H1 (cell line): ENCODE data around the gene ACYP2. TPM values are rescaled to one million over a fixed set of nuclear protein-coding genes. Genes with fewer than 3 reads are reported as not detected.

Experiments used
- CTCF ChIA-PET: fragments of 300-600 bp; sonication (Branson Sonifier 250); formaldehyde crosslinking; loops from one replicate; lab custom pipeline; 2021; ENCODE audit not compliant: partially characterized antibody; lab: Charles Lee
- POLR2A ChIA-PET: fragments of 300-600 bp; sonication (Branson Sonifier 250); formaldehyde crosslinking; loops from one replicate; lab custom pipeline; 2021; ENCODE audit warnings: inconsistent platforms; ENCODE audit not compliant: partially characterized antibody; lab: Charles Lee
- DNase-seq, 2 experiments: peaks; one replicate each; pipeline versions ENCODE4 v3.0.0 to v3.0.0-alpha.2; 2010 to 2022; ENCODE audit warnings: low spot score in 2 of 2, low read depth in 1 of 2, mixed read lengths in 1 of 2
- FAIRE-seq: peaks from 2 replicates; lab custom pipeline; 2011; peaks lifted over from hg19 to GRCh38; lab: Jason Lieb, UNC
- H2AFZ ChIP-seq: 2 replicates; pipeline ENCODE4 v1.8.1; 2012; ENCODE audit warnings: low read length, inconsistent platforms
- H2AK5ac ChIP-seq: 2 replicates; pipeline ENCODE4 v1.6.1; 2013; ENCODE audit warnings: low read depth, low read length
- H2BK120ac ChIP-seq: replicated peaks from 2 replicates; pipeline ENCODE3; 2013; ENCODE audit warnings: low read depth, low read length, inconsistent platforms
- H2BK12ac ChIP-seq: 2 replicates; pipeline ENCODE4 v1.6.1; 2013; ENCODE audit warnings: low read depth, low read length
- H2BK15ac ChIP-seq: 2 replicates; pipeline ENCODE4 v1.6.1; 2013; ENCODE audit warnings: low read length
- H2BK20ac ChIP-seq: 2 replicates; pipeline ENCODE4 v1.6.1; 2013; ENCODE audit warnings: low read length
- H2BK5ac ChIP-seq: 2 replicates; pipeline ENCODE4 v1.6.1; 2013; ENCODE audit warnings: low read depth, low read length
- H3K14ac ChIP-seq: 2 replicates; pipeline ENCODE4 v1.6.1; 2013; ENCODE audit warnings: inconsistent platforms; ENCODE audit not compliant: insufficient read length
- H3K18ac ChIP-seq: 2 replicates; pipeline ENCODE4 v1.6.1; 2013; ENCODE audit warnings: low read length; ENCODE audit errors: extremely low read depth
- H3K23ac ChIP-seq: 2 replicates; pipeline ENCODE4 v1.6.1; 2013; ENCODE audit warnings: inconsistent platforms; ENCODE audit not compliant: insufficient read length
- H3K23me2 ChIP-seq: 2 replicates; pipeline ENCODE4 v1.6.1; 2013; ENCODE audit warnings: low read depth, low read length
- H3K27ac ChIP-seq: 2 replicates; pipeline ENCODE4 v1.6.1; 2011; ENCODE audit warnings: low read depth, low read length, inconsistent platforms
- H3K27me3 ChIP-seq, 4 experiments: replicated peaks in 1 of 4; 1 replicate in 1 of 4; 2 replicates in 3 of 4; pipeline versions ENCODE4 v1.6.1 to v1.8.1; 2011 to 2013; ENCODE audit warnings: low read length in 3 of 4, mild to moderate bottlenecking in 3 of 4, inconsistent platforms in 2 of 4, mixed read lengths in 2 of 4, moderate library complexity in 1 of 4; ENCODE audit not compliant: control insufficient read depth in 3 of 4, insufficient read depth in 3 of 4; ENCODE audit errors: extremely low read depth in 1 of 4
- H3K36me3 ChIP-seq, 4 experiments: 2 replicates each; pipeline versions ENCODE4 v1.6.1 to v1.8.1; 2011 to 2013; ENCODE audit warnings: mild to moderate bottlenecking in 4 of 4, low read length in 3 of 4, moderate library complexity in 2 of 4, control low read depth in 1 of 4, inconsistent platforms in 1 of 4; ENCODE audit not compliant: insufficient read depth in 4 of 4, control insufficient read depth in 2 of 4
- H3K4ac ChIP-seq: replicated peaks from 2 replicates; pipeline ENCODE3; 2013; ENCODE audit warnings: low read length, low read depth, mixed read lengths, inconsistent platforms; ENCODE audit not compliant: insufficient read length
- H3K4me1 ChIP-seq, 4 experiments: replicated peaks in 1 of 4; 1 replicate in 1 of 4; 2 replicates in 3 of 4; pipeline versions ENCODE4 v1.6.1 to v1.8.1; 2011 to 2013; ENCODE audit warnings: low read length in 3 of 4, inconsistent platforms in 2 of 4, mixed read lengths in 1 of 4; ENCODE audit not compliant: insufficient read depth in 4 of 4, control insufficient read depth in 3 of 4
- H3K4me2 ChIP-seq, 2 experiments: 2 replicates each; pipeline versions ENCODE4 v1.6.1 to v1.8.1; 2011 to 2013; ENCODE audit warnings: low read depth in 2 of 2, low read length in 2 of 2, control low read depth in 1 of 2, inconsistent platforms in 1 of 2, mild to moderate bottlenecking in 1 of 2; ENCODE audit not compliant: insufficient read depth in 1 of 2
- H3K4me3 ChIP-seq, 4 experiments: fragments of 200-600, 300-600 bp in 1 of 4; sonication (generic), shearing (Covaris generic), sonication (Bioruptor Twin) in 1 of 4; 2 replicates each; pipeline versions ENCODE4 v1.5.1 to v1.8.1; 2011 to 2016; ENCODE audit warnings: low read length in 4 of 4, low read depth in 3 of 4, control low read depth in 2 of 4, inconsistent platforms in 2 of 4, mild to moderate bottlenecking in 2 of 4, mixed read lengths in 1 of 4, moderate library complexity in 1 of 4; ENCODE audit not compliant: insufficient read depth in 2 of 4; ENCODE audit errors: extremely low read depth in 1 of 4
- H3K56ac ChIP-seq: replicated peaks from 2 replicates; pipeline ENCODE3; 2013; ENCODE audit warnings: low read depth, mild to moderate bottlenecking, mixed read lengths, low read length, inconsistent platforms; ENCODE audit not compliant: insufficient read length
- H3K79me1 ChIP-seq: 2 replicates; pipeline ENCODE4 v1.6.1; 2013; ENCODE audit warnings: low read depth, low read length, control low read depth
- H3K79me2 ChIP-seq, 2 experiments: 2 replicates each; pipeline versions ENCODE4 v1.6.1 to v1.8.1; 2012 to 2013; ENCODE audit warnings: low read length in 2 of 2, mild to moderate bottlenecking in 2 of 2, inconsistent platforms in 1 of 2; ENCODE audit not compliant: insufficient read depth in 2 of 2, control insufficient read depth in 1 of 2
- H3K9ac ChIP-seq, 4 experiments: replicated peaks in 1 of 4; 1 replicate in 1 of 4; 2 replicates in 3 of 4; pipeline versions ENCODE4 v1.6.1 to v1.8.1; 2011 to 2013; ENCODE audit warnings: low read depth in 3 of 4, low read length in 3 of 4, control low read depth in 2 of 4, mild to moderate bottlenecking in 2 of 4, moderate library complexity in 2 of 4, inconsistent platforms in 1 of 4; ENCODE audit errors: extremely low read depth in 1 of 4
- H3K9me3 ChIP-seq, 2 experiments: 2 replicates each; pipeline versions ENCODE4 v1.6.1 to v1.8.1; 2012 to 2013; ENCODE audit warnings: mild to moderate bottlenecking in 2 of 2, moderate library complexity in 2 of 2, control low read depth in 1 of 2, inconsistent platforms in 1 of 2, low read depth in 1 of 2, low read length in 1 of 2, mixed read lengths in 1 of 2; ENCODE audit not compliant: insufficient read depth in 2 of 2
- H4K20me1 ChIP-seq, 2 experiments: replicated peaks in 1 of 2; 2 replicates each; pipeline versions ENCODE3 to v1.8.1; 2011 to 2013; ENCODE audit warnings: inconsistent platforms in 2 of 2, low read length in 2 of 2, mild to moderate bottlenecking in 1 of 2; ENCODE audit not compliant: insufficient read depth in 2 of 2, control insufficient read depth in 1 of 2
- H4K5ac ChIP-seq: 2 replicates; pipeline ENCODE4 v1.6.1; 2013; ENCODE audit warnings: low read length, low read depth, mixed read lengths, inconsistent platforms; ENCODE audit not compliant: insufficient read length
- H4K8ac ChIP-seq: 2 replicates; pipeline ENCODE4 v1.8.0; 2013; ENCODE audit warnings: mild to moderate bottlenecking, moderate library complexity, low read length, inconsistent platforms; ENCODE audit not compliant: insufficient read depth; ENCODE audit errors: extremely low read depth
- H4K91ac ChIP-seq: replicated peaks from 2 replicates; pipeline ENCODE3; 2013; ENCODE audit warnings: low read length, mixed read lengths, inconsistent platforms; ENCODE audit not compliant: insufficient read length
- CBX8 ChIP-seq: fragments of 300-800, 300-1000 bp; sonication (generic); IDR thresholded peaks from 2 replicates; pipeline ENCODE4 v1.7.1; 2016; ENCODE audit warnings: low read depth, low read length, borderline replicate concordance
- CEBPB ChIP-seq: IDR thresholded peaks from 2 replicates; pipeline ENCODE4 v1.6.1; 2012; ENCODE audit warnings: low read depth, low read length
- CHD2 ChIP-seq: IDR thresholded peaks from 2 replicates; pipeline ENCODE4 v1.6.1; 2012; ENCODE audit warnings: low read length, improper control_type of control experiment
- CREB1 ChIP-seq: IDR thresholded peaks from 2 replicates; pipeline ENCODE4 v1.6.1; 2012; ENCODE audit warnings: inconsistent platforms
- FOSL1 ChIP-seq: IDR thresholded peaks from 2 replicates; pipeline ENCODE4 v1.6.1; 2011; ENCODE audit warnings: mild to moderate bottlenecking, low read depth, low read length, moderate library complexity; ENCODE audit not compliant: insufficient read depth
- HDAC2 ChIP-seq, 2 experiments: fragments of 300-600 bp in 1 of 2; sonication (generic) in 1 of 2; IDR thresholded peaks; 2 replicates each; pipeline ENCODE4 v1.6.1; 2011 to 2012; ENCODE audit warnings: low read depth in 2 of 2, low read length in 2 of 2, mild to moderate bottlenecking in 2 of 2, moderate library complexity in 2 of 2, borderline replicate concordance in 1 of 2, inconsistent platforms in 1 of 2
- KDM4A ChIP-seq: IDR thresholded peaks from one replicate; pipeline ENCODE4 v1.7.1; 2012; ENCODE audit warnings: low read depth, mild to moderate bottlenecking, moderate library complexity, low read length, inconsistent platforms; ENCODE audit not compliant: severe bottlenecking
- NANOG ChIP-seq: IDR thresholded peaks from 2 replicates; pipeline ENCODE4 v1.6.1; 2011; ENCODE audit warnings: low read length, low read depth, mild to moderate bottlenecking, inconsistent platforms; ENCODE audit not compliant: insufficient read depth, poor library complexity, severe bottlenecking
- POLR2AphosphoS5 ChIP-seq: IDR thresholded peaks from 2 replicates; pipeline ENCODE4 v1.6.1; 2011; ENCODE audit warnings: low read depth, low read length
- SAP30 ChIP-seq: fragments of 300-600 bp; sonication (generic); IDR thresholded peaks from 2 replicates; pipeline ENCODE4 v1.7.1; 2012; ENCODE audit warnings: low read length, moderate library complexity, mild to moderate bottlenecking, inconsistent platforms; ENCODE audit not compliant: insufficient read depth, insufficient replicate concordance
- SP4 ChIP-seq: IDR thresholded peaks from 2 replicates; pipeline ENCODE4 v1.6.1; 2012; ENCODE audit warnings: low read length, inconsistent platforms
- SRF ChIP-seq: IDR thresholded peaks from 2 replicates; pipeline ENCODE4 v1.6.1; 2011; ENCODE audit warnings: mild to moderate bottlenecking, low read depth, low read length, moderate library complexity
- YY1 ChIP-seq: IDR thresholded peaks from 2 replicates; pipeline ENCODE4 v1.6.1; 2011; ENCODE audit warnings: low read depth, mild to moderate bottlenecking, low read length
- WGBS, 2 experiments: shearing (Covaris generic) in 1 of 2; methylation state at CpG; one replicate each; pipeline versions ENCODE4 v1.1.6 to v1.1.7; 2013 to 2015; ENCODE audit warnings: low lambda C conversion rate in 2 of 2, mixed read lengths in 2 of 2, inconsistent platforms in 1 of 2, low coverage in 1 of 2, missing lambda C conversion rate in 1 of 2; ENCODE audit not compliant: insufficient replicate concordance in 2 of 2, insufficient coverage in 1 of 2, insufficient read length in 1 of 2; ENCODE audit errors: extremely low coverage in 1 of 2, missing lambda C conversion rate in 1 of 2; 5-methylcytosine and 5-hydroxymethylcytosine counted together
- polyA plus RNA-seq, 7 experiments: library from polyadenylated mRNA; depleted of rRNA in 3 of 7; stranded (reverse) in 5 of 7; unstranded in 2 of 7; fragments of >200 nt in 5 of 7; fragments of 200-250 nt in 2 of 7; gene quantifications; 1 replicate in 5 of 7; 2 replicates in 1 of 7; 4 replicates in 1 of 7; pipeline versions ENCODE4 v1.2.1 to v1.2.3, GENCODE V29; 2011 to 2013; ENCODE audit warnings: missing spikeins in 2 of 7, mixed read lengths in 2 of 7
- total RNA-seq: library from RNA; stranded (reverse); fragmentation: NEBNext Ultra II Directional; extraction: Animal tissue kit (Norgen Biotek cat#: 25700); gene quantifications from 2 replicates; pipeline ENCODE4 v1.2.1, GENCODE V29; 2021

Gene ACYP2
- total and polyA plus RNA-seq, 2 of the 8 experiments (the other 6 are each of a cell fraction or from before 2014, with no cell fraction given): 3.4 to 4.4 TPM

GRCh38 chr2:54122171-54122935 lies 6.9 kb downstream of the ACYP2 start:
- no peak overlapping the region for H3K23ac ChIP-seq
- H3K27ac ChIP-seq: no peak overlapping the region
- H3K79me2 ChIP-seq: no peaks in the 10 kb centered on the region
- H3K18ac ChIP-seq: no peak overlapping the region
- ChIA-PET CTCF (no interaction called here), POLR2A (interaction anchor here (0.7 kb wide), 1 partner anchor 11 kb away, joined by 3 read pairs; no protein-coding TSS in a partner anchor)
- no peak overlapping the region for H2AK5ac ChIP-seq
- no peaks in the 10 kb centered on the region for H4K20me1 ChIP-seq
- H3K36me3 ChIP-seq: no peaks in the 10 kb centered on the region
- H3K4me1 ChIP-seq: peaks cover 0 to 5% (median 0%) of the 10 kb centered on the region in 4 experiments; a peak in 2 of 7 replicates
- no peak overlapping the region for H2BK120ac ChIP-seq
- no peak overlapping the region for H3K4me2 ChIP-seq
- no peak overlapping the region for H4K5ac ChIP-seq
- FAIRE-seq: no peak
- no peak overlapping the region for H4K8ac ChIP-seq
- no peak overlapping the region for H2BK12ac ChIP-seq
- H3K9me3 ChIP-seq: no peaks in the 10 kb centered on the region
- H2BK20ac ChIP-seq: no peak overlapping the region
- 94% methylated on average over 3 of the region's 3 CpGs; no CpG with 5 or more reads in 1 of the 2 experiments for WGBS, 2 experiments
- no peaks in the 10 kb centered on the region for H3K23me2 ChIP-seq
- DNase-seq: no peak
- H3K4me3 ChIP-seq: no peak overlapping the region
- H3K14ac ChIP-seq: no peak overlapping the region
- no peak overlapping the region for H3K9ac ChIP-seq
- H3K56ac ChIP-seq: no peak overlapping the region
- no peak overlapping the region for H2BK15ac ChIP-seq
- no peaks in the 10 kb centered on the region for H3K27me3 ChIP-seq
- no peak overlapping the region for H2AFZ ChIP-seq
- no peak overlapping the region for H2BK5ac ChIP-seq
- H3K79me1 ChIP-seq: no peaks in the 10 kb centered on the region
- H3K4ac ChIP-seq: no peak overlapping the region
- no peak overlapping the region for H4K91ac ChIP-seq
- no peak for TF ChIP-seq KDM4A
- TF ChIP-seq CREB1: no peak
- no peak for TF ChIP-seq SRF
- no peak for TF ChIP-seq YY1
- TF ChIP-seq HDAC2 (IDR thresholded peaks at IDR 0.05; ENCODE audit: borderline replicate concordance in 1 of 2, low read depth in 2 of 2, low read length in 2 of 2): no peak
- no peak for TF ChIP-seq SP4
- no peak for TF ChIP-seq SAP30
- TF ChIP-seq FOSL1: no peak
- no peak for TF ChIP-seq POLR2AphosphoS5
- no peak for TF ChIP-seq CEBPB
- no peak for TF ChIP-seq CHD2
- TF ChIP-seq NANOG: no peak
- TF ChIP-seq CBX8: no peak
